Measurements from ENCODE around the gene YTHDF1. TPM values are rescaled to one million over a fixed set of nuclear protein-coding genes. Genes with fewer than 3 reads are reported as not detected.

YTHDF1 gene
- total and polyA plus RNA-seq, 2 of the 4 experiments (the other 2 are of a cell fraction) = 10.9 to 22.6 TPM

GRCh38 chr20:63150911-63151531 lies 64.9 kb downstream of the YTHDF1 start:
- Histone ChIP-seq H3K36me3 (ENCODE audit: control insufficient read depth, insufficient read depth, low read length) (no peaks in the 10 kb centered on the region), H3K56ac (ENCODE audit: extremely low read depth, insufficient read depth, low read length) (no peak overlapping the region), H4K8ac (ENCODE audit: low read depth in 2 of 2, low read length in 2 of 2) (no peak overlapping the region), H3K18ac (ENCODE audit: low read depth, low read length) (no peak overlapping the region), H3K9me3 (ENCODE audit: control insufficient read depth, insufficient read depth, low read length) (peaks cover 11% of the 10 kb centered on the region), H3K27me3 (ENCODE audit: control insufficient read depth, insufficient read depth, low read length) (peaks cover 34% of the 10 kb centered on the region), H3K4ac (ENCODE audit: low read depth, low read length) (no peak overlapping the region), H2BK120ac (ENCODE audit: low read depth, low read length) (no peak overlapping the region), H2BK20ac (ENCODE audit: low read depth, low read length) (no peak overlapping the region), H3K27ac (ENCODE audit: insufficient read depth, low read length) (no peak overlapping the region), H2BK15ac (ENCODE audit: low read depth, low read length) (no peak overlapping the region), H2BK5ac (ENCODE audit: low read depth, low read length, poor library complexity, severe bottlenecking) (no peak overlapping the region), H3K9me1 (ENCODE audit: insufficient read depth, low read length) (no peaks in the 10 kb centered on the region), H3K23ac (ENCODE audit: low read depth, low read length) (no peak overlapping the region), H4K5ac (ENCODE audit: low read depth, low read length) (no peak overlapping the region), H3K14ac (replicated peaks; ENCODE audit: low read depth, low read length) (no peak overlapping the region), H3K4me1 (ENCODE audit: control insufficient read depth, insufficient read depth, low read length) (no peaks in the 10 kb centered on the region), H3K4me3 (ENCODE audit: insufficient read depth, low read depth, low read length) (no peak overlapping the region), H2AK5ac (ENCODE audit: low read depth, low read length) (no peak overlapping the region), H3K79me1 (ENCODE audit: low read depth in 1 of 2, low read length in 2 of 2) (no peaks in the 10 kb centered on the region), H4K91ac (ENCODE audit: insufficient read depth, low read depth, low read length) (no peak overlapping the region), H3K4me2 (ENCODE audit: low read depth, low read length) (no peak overlapping the region), H4K20me1 (ENCODE audit: insufficient read depth, low read length) (no peaks in the 10 kb centered on the region), H2AK9ac (replicated peaks; ENCODE audit: low read depth, low read length, poor library complexity) (no peak overlapping the region), H3K9ac (ENCODE audit: low read depth, low read length) (no peak overlapping the region), H2AFZ (replicated peaks; ENCODE audit: low read length, poor library complexity) (no peak overlapping the region)
- DNase-seq (no peak), ATAC-seq (ENCODE audit: low read depth) (no peak)
- dilution Hi-C loops (cut with HindIII; ENCODE audit: low sequenced_read_pairs, unreplicated experiment) (no loop called here), in situ Hi-C loops (cut with MboI; ENCODE audit: low sequenced_read_pairs) (no loop called here), intact Hi-C loops (cut with micrococcal nuclease) (no loop called here)
- CTCF ChIA-PET = no interaction called here
- TF ChIP-seq RCOR1 (IDR thresholded peaks at IDR 0.05; ENCODE audit: insufficient replicate concordance, low read length) (no peak), POLR2A (IDR thresholded peaks at IDR 0.05; ENCODE audit: low read depth, low read length) (no peak), ELK1 (IDR thresholded peaks at IDR 0.05; ENCODE audit: borderline replicate concordance, low read depth, low read length) (no peak), CHD1 (IDR thresholded peaks at IDR 0.05; ENCODE audit: low read depth, low read length) (no peak), MXI1 (IDR thresholded peaks at IDR 0.05; ENCODE audit: borderline replicate concordance, low read depth, low read length) (no peak), SMC3 (IDR thresholded peaks at IDR 0.05; ENCODE audit: low read depth, low read length) (no peak), CTCF (conservative IDR thresholded peaks at IDR 0.05; ENCODE audit: low read depth, low read length) (no peak), NFE2L2 (IDR thresholded peaks at IDR 0.05; ENCODE audit: low read depth, low read length) (no peak), MAFK (IDR thresholded peaks at IDR 0.05; ENCODE audit: low read depth, low read length) (no peak), RAD21 (IDR thresholded peaks at IDR 0.05; ENCODE audit: low read length) (no peak), MAZ (IDR thresholded peaks at IDR 0.05; ENCODE audit: borderline replicate concordance, low read depth, low read length) (no peak), FOS (IDR thresholded peaks at IDR 0.05; ENCODE audit: low read depth, low read length) (no peak), CEBPB (IDR thresholded peaks at IDR 0.05; ENCODE audit: low read depth, low read length) (no peak), RFX5 (IDR thresholded peaks at IDR 0.05; ENCODE audit: low read depth, low read length) (no peak), USF2 (IDR thresholded peaks at IDR 0.05; ENCODE audit: low read depth, low read length) (no peak), BHLHE40 (IDR thresholded peaks at IDR 0.05; ENCODE audit: low read depth, low read length) (no peak)
- no TSS peak for BruUV-seq (replicated peaks)
- 76% methylated on average over 8 of the region's 23 CpGs; no CpG with 5 or more reads in 1 of the 2 experiments for WGBS, 2 experiments (ENCODE audit: extremely low coverage in 2 of 2, insufficient read length in 1 of 2)
- POLR2A ChIA-PET (ENCODE audit: unreplicated experiment) = no interaction called here
